Kidney (tissue), 22 donors: ENCODE data around the gene MPV17. TPM values are rescaled to one million over a fixed set of nuclear protein-coding genes. Genes with fewer than 3 reads are reported as not detected.
A peak's percentile ranks its signal among the peaks of the same experiment; 100 is the strongest.

Source experiments
- DNase-seq, 5 donors: peaks; one replicate each; pipeline ENCODE4 v3.0.0-alpha.2; 2013 to 2020
- FAIRE-seq: peaks from 2 replicates; lab custom pipeline; 2012; peaks lifted over from hg19 to GRCh38; lab: Jason Lieb, UNC
- H3K27ac ChIP-seq, 2 donors: one replicate each; pipeline ENCODE4 v1.7.0; 2013; ENCODE audit warnings: low read depth in 2 of 2, low read length in 2 of 2, inconsistent platforms in 1 of 2
- H3K27me3 ChIP-seq: one replicate; pipeline ENCODE4 v1.7.1; 2013; ENCODE audit warnings: low read length, inconsistent platforms; ENCODE audit not compliant: control insufficient read depth, insufficient read depth
- H3K36me3 ChIP-seq, 3 donors: one replicate each; pipeline versions ENCODE4 v1.7.0 to v1.7.1; 2013; ENCODE audit warnings: low read length in 3 of 3, control low read depth in 1 of 3, inconsistent platforms in 1 of 3; ENCODE audit not compliant: insufficient read depth in 3 of 3, control insufficient read depth in 2 of 3
- H3K4me1 ChIP-seq, 3 donors: one replicate each; pipeline versions ENCODE4 v1.7.0 to v1.7.1; 2013; ENCODE audit warnings: low read length in 3 of 3, inconsistent platforms in 1 of 3, low read depth in 1 of 3; ENCODE audit not compliant: control insufficient read depth in 2 of 3, insufficient read depth in 2 of 3
- H3K4me3 ChIP-seq, 3 donors: one replicate each; pipeline versions ENCODE4 v1.7.0 to v1.8.1; 2013; ENCODE audit warnings: low read length in 3 of 3, control low read depth in 1 of 3, inconsistent platforms in 1 of 3
- H3K9ac ChIP-seq, 3 donors: one replicate each; pipeline versions ENCODE4 v1.7.0 to v1.7.1; 2013; ENCODE audit warnings: low read length in 3 of 3, control low read depth in 1 of 3, inconsistent platforms in 1 of 3
- H3K9me3 ChIP-seq, 3 donors: one replicate each; pipeline versions ENCODE4 v1.7.0 to v1.7.1; 2013; ENCODE audit warnings: low read length in 3 of 3, control low read depth in 1 of 3, inconsistent platforms in 1 of 3; ENCODE audit not compliant: control insufficient read depth in 2 of 3, insufficient read depth in 1 of 3
- intact Hi-C: fragments of 100-400 bp; cut with DNase I; formaldehyde crosslinking; loops from one replicate; pipeline ENCODE4 v1.11.1; 2022
- long read RNA-seq, 10 donors: library from polyadenylated mRNA in 1 of 10; unstranded in 1 of 10; transcript quantifications; one replicate each; pipeline ENCODE4 v2.0.0 and lab custom pipeline, GENCODE V29; 2021 to 2026
- polyA plus RNA-seq: library from polyadenylated mRNA; stranded (reverse); fragments of 350-450 nt; fragmentation: Illumina TruSeq; extraction: RNeasy Lipid Tissue Mini Kit (QIAGEN cat#74804); gene quantifications from one replicate; pipeline ENCODE4 v1.2.3, GENCODE V29; 2014; ENCODE audit warnings: low read depth, low replicate concordance; ENCODE audit not compliant: insufficient read depth
- total RNA-seq: library from RNA; stranded (reverse); fragmentation: NEBNext Ultra II Directional; extraction: Animal tissue kit (Norgen Biotek cat#: 25700); gene quantifications from one replicate; pipeline ENCODE4 v1.2.1, GENCODE V29; 2021
- TF ChIP-seq, protein P1 (sequence below): IDR thresholded peaks from 3 replicates; pipeline ENCODE4 v1.5.1; 2012; ENCODE audit warnings: mild to moderate bottlenecking, moderate library complexity, borderline replicate concordance; ENCODE audit not compliant: insufficient read depth; ENCODE audit errors: extremely low read depth
- donor health status: control.
- donor health status: control.
- donor health status: control.
- donor health status: control.
- donor health status: control.
- donor health status: DM: yes; HTN: yes; CAD: no.
- donor health status: Normal renal cell carcinoma (clear cell type).

Gene MPV17, protein sequence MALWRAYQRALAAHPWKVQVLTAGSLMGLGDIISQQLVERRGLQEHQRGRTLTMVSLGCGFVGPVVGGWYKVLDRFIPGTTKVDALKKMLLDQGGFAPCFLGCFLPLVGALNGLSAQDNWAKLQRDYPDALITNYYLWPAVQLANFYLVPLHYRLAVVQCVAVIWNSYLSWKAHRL
- total RNA-seq (66.2 TPM), polyA plus RNA-seq (120 TPM)
- long read RNA-seq, donor 1, transcript MPV17-203 (8 exons, 1,005 nt): major isoform, 10 of 21 reads
- long read RNA-seq, donor 1, partial matches to known transcripts: 6 of 21 reads
- long read RNA-seq, donor 1, other reads (novel, unspliced or antisense): 0 of 21 reads
- long read RNA-seq, donor 2, transcript MPV17-203 (8 exons, 1,005 nt): major isoform, 10 of 32 reads
- long read RNA-seq, donor 2, partial matches to known transcripts: 18 of 32 reads
- long read RNA-seq, donor 2, other reads (novel, unspliced or antisense): 0 of 32 reads
- long read RNA-seq, donor 3, transcript MPV17-203 (8 exons, 1,005 nt): major isoform, 19 of 46 reads
- long read RNA-seq, donor 3, transcript MPV17-201 (7 exons, 998 nt): minor isoform, 7 of 46 reads
- long read RNA-seq, donor 3, partial matches to known transcripts: 18 of 46 reads
- long read RNA-seq, donor 3, other reads (novel, unspliced or antisense): 0 of 46 reads
- long read RNA-seq, donor 4, transcript MPV17-203 (8 exons, 1,005 nt): major isoform, 13 of 43 reads
- long read RNA-seq, donor 4, partial matches to known transcripts: 23 of 43 reads
- long read RNA-seq, donor 4, other reads (novel, unspliced or antisense): 0 of 43 reads
- long read RNA-seq, donor 5, partial matches to known transcripts: 0 of 1 reads
- long read RNA-seq, donor 5, other reads (novel, unspliced or antisense): 0 of 1 reads
- long read RNA-seq, donor 6, transcript MPV17-203 (8 exons, 1,005 nt): major isoform, 24 of 41 reads
- long read RNA-seq, donor 6, partial matches to known transcripts: 11 of 41 reads
- long read RNA-seq, donor 6, other reads (novel, unspliced or antisense): 0 of 41 reads
- long read RNA-seq, donor 7, transcript MPV17-203 (8 exons, 1,005 nt): major isoform, 28 of 38 reads
- long read RNA-seq, donor 7, partial matches to known transcripts: 2 of 38 reads
- long read RNA-seq, donor 7, other reads (novel, unspliced or antisense): 4 of 38 reads
- long read RNA-seq, donor 8, transcript MPV17-203 (8 exons, 1,005 nt): major isoform, 16 of 28 reads
- long read RNA-seq, donor 8, partial matches to known transcripts: 5 of 28 reads
- long read RNA-seq, donor 8, other reads (novel, unspliced or antisense): 0 of 28 reads
- long read RNA-seq, donor 9, transcript MPV17-203 (8 exons, 1,005 nt): major isoform, 5 of 8 reads
- long read RNA-seq, donor 9, partial matches to known transcripts: 0 of 8 reads
- long read RNA-seq, donor 9, other reads (novel, unspliced or antisense): 0 of 8 reads
- long read RNA-seq, donor 10, transcript MPV17-203 (8 exons, 1,005 nt): major isoform, 7 of 23 reads
- long read RNA-seq, donor 10, partial matches to known transcripts: 8 of 23 reads
- long read RNA-seq, donor 10, other reads (novel, unspliced or antisense): 0 of 23 reads

DNA sequence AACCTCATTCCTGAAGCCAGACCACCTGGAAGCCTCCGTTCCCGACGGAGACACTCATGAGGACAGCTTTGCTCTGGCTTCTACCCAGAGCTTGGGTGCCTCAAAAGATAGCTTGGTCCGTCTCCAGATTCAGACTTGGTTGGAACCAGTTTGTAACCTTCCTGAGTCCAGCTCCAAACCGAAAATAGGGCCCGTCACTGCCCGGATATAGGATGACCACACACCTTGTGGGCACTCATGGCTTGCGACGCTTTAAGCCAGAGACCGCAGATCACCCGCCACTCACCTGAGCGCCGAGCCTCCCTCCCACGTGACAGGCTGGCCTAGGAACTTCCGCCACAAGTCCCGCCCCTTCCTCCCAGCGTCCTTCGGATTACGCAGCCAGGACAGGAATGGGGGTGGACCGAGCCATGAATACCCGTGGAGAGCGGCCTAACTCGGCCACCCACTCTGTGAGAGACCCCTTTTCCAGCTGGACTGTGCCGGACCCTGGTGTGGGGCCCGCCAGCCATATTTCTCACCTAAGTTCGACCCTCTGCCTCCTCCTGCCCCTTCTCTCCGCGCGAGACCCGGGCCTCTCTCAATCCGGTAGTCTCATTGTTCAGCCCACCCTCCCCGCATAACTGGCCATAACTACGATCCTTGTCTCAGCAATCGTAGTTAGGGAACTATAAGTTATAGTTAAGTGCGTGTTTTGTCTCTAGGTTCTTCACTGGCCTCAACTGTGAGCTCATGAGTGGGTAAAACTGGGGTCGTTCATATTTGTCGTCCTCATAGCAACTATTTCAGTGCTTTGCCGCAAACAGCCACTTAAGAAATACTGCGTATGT lies at the start of gene MPV17:
Gene MPV17, minus strand, starts transcription at position 332 of the 830 bp plus-strand sequence. CDS start 580 bp downstream, outside the sequence.
- no peak for FAIRE-seq
- intact Hi-C loops: no loop called here
- Histone ChIP-seq H3K4me1 (peaks cover 0 to 11% (median 0%) of the 10 kb centered on the region in 3 donors), H3K27me3 (no peaks in the 10 kb centered on the region), H3K27ac (peak within 1 kb of the TSS; percentile 86 to 96), H3K36me3 (peaks cover 3 to 18% (median 4%) of the 10 kb centered on the region in 3 donors), H3K9me3 (no peaks in the 10 kb centered on the region), H3K9ac (peak within 1 kb of the TSS; percentile 96 to 97 (median 97)), H3K4me3 (peak within 1 kb of the TSS; percentile 95 to 98 (median 97))
- TF ChIP-seq, protein P1, sequence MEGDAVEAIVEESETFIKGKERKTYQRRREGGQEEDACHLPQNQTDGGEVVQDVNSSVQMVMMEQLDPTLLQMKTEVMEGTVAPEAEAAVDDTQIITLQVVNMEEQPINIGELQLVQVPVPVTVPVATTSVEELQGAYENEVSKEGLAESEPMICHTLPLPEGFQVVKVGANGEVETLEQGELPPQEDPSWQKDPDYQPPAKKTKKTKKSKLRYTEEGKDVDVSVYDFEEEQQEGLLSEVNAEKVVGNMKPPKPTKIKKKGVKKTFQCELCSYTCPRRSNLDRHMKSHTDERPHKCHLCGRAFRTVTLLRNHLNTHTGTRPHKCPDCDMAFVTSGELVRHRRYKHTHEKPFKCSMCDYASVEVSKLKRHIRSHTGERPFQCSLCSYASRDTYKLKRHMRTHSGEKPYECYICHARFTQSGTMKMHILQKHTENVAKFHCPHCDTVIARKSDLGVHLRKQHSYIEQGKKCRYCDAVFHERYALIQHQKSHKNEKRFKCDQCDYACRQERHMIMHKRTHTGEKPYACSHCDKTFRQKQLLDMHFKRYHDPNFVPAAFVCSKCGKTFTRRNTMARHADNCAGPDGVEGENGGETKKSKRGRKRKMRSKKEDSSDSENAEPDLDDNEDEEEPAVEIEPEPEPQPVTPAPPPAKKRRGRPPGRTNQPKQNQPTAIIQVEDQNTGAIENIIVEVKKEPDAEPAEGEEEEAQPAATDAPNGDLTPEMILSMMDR: no peak
- peak; percentile 95 to 98 (median 97) for DNase-seq

DNA sequence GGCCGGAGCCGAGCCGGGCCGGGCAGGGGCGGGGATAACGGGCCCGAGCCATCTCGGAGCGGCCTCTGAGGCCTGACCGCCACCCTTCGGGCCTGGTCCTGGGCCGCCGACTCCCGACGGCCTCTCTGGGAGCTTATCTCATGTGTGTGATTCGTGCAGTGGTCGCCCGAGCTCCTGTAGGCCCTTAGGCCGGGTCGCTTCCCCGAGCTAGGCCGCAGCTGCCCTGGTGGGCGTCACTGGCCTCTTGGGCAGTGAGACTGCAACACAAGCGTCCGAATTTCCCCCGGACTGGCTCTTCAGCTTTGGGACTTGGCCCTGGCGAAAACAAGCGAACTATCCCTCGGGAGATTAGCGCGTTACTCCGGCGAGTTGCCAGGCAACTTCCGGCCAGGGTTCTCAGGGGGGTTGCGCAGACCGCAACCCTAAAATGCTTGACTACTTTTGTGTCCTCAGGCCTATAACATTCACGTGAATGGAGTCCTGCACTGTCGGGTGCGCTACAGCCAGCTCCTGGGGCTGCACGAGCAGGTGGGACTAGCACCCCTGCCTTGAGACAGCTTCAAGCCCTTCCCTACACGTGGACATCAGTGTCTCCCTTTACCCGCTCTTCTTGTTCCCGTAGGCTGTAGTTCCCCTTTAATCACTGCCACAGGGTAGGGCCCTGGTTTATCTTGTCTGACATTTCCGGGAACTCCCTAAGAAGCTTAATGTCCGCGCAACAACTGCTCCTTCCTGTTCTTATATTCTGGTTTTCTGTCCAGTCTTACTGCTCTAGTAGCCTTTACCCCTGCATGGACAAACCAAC lies 48.1 kb upstream of the MPV17 start:
- TF ChIP-seq, protein P1: no peak
- H3K4me3 ChIP-seq: peak overlapping the region; percentile 79 to 97 (median 94)
- no peaks in the 10 kb centered on the region for H3K27me3 ChIP-seq
- peak overlapping the region; percentile 82 to 83 for H3K27ac ChIP-seq
- peaks cover 0 to 16% (median 15%) of the 10 kb centered on the region in 3 donors for H3K4me1 ChIP-seq
- DNase-seq (peak in 4 of 5 donors; percentile 25 to 83 (median 64)), FAIRE-seq (no peak)
- H3K9me3 ChIP-seq: no peaks in the 10 kb centered on the region
- peaks cover 14 to 49% (median 36%) of the 10 kb centered on the region in 3 donors for H3K36me3 ChIP-seq
- H3K9ac ChIP-seq: peak overlapping the region; percentile 54 to 91 (median 87)
- intact Hi-C loops: no loop called here
